AG08396 (cell line): ENCODE measurements around the gene SLC6A9.
A peak's percentile ranks its signal among the peaks of the same experiment; 100 is the strongest.

Experiments
- DNase-seq: peaks from one replicate; pipeline ENCODE4 v3.0.0; 2012; ENCODE audit warnings: low spot score, mixed read lengths

The SLC6A9 gene

DNA sequence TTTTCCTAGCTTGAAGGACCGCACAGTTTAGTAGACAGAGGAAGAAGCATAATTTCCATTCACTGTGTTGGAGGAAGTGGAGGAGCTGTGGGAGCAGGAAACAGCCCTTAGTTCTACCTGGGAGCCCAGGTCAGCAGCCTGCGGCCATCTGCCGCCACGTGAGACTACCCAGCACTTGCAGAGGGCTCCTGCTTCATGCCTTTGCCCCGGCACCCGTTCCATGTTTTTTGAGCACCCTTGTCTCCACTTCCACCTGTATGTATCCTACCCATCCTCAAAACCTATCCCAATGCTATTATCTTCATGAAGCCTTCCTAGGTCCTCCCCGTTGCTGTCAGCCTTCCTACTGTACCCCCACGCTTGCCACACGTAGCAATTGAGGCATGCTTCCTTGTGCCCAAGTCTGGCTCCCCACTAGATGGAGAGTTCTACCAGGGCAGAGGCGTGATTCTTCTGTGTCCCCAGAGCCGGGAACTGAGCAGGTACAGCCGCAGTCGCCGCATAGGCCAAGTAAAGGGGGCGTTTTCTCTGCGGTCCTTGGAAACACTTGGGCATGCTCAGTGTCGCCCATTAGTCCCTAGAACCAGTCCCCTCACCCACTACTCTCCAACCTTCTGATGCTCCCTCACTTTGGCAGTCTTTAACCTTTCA, 1.9 kb downstream of the SLC6A9 start:
- peak; percentile 54 for DNase-seq

DNA sequence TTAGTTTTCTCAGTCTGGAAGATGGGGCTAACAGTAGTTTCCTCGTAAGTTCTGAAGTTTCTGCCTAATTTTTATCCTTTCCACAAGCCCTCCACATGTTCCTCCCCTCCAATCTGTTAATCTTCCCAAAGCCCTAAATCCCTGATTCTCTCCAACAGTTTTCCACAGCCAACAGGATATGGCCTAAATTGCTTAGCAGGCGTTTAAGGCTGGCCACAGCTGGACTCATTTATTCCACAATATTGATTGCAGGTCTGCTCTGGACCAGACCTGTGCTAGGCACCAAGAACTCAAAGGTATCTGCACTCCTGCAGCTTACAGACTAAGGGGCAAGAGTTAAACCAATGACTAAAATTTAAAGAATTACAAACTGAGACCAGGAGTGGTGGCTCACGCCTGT, 3.9 kb downstream of the SLC6A9 start:
- no peak for DNase-seq

DNA sequence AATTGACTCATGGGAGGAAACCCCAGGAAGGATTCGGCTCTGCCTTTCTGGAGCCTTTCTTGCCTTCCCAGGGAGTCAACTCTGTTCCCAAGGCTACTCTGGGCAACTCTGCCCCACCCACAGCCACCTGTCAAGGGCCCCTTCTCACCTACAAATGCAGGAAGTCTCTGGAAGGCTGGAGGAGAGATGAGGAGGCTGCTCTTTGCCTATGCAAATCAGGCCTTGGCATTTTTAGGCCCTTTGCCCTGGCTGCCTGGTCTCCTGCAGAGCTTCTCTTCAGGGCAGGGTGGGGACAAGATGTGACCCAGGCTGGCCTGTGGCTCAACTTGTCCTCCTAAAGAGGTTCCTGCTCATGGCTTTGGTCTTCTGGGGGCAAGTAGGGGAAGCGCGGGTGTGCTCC, 5.4 kb downstream of the SLC6A9 start:
- no peak for DNase-seq

DNA sequence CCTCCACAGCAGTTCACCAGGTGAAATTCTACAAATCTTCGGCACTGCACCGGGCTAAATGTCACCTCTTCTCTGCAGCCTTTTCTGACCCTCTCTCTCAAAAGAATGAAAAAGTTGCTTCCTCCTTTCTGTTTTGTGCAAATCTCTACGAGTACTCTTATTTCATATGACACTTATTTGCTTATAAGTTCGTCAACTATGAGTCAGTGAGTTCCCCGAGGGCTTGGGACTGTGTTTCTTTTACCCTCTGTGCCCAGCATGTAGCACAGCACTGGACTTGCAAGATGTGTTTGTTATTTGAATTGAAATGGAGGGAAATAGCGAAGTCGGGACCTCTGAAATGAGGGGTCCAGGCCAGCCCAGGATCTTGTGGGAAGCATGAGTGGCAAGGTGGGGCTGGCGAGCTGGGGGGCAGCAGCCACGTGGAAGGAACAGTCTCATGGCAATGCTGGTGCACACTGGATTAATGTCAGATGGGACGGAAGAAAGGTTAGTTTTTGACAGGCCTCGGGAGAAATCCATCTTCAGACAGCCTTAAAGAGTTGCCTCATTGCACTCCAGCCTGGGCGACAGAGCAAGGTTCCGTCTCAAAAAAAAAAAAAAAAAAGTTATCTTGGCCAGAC, 6.2 kb downstream of the SLC6A9 start:
- no peak for DNase-seq

DNA sequence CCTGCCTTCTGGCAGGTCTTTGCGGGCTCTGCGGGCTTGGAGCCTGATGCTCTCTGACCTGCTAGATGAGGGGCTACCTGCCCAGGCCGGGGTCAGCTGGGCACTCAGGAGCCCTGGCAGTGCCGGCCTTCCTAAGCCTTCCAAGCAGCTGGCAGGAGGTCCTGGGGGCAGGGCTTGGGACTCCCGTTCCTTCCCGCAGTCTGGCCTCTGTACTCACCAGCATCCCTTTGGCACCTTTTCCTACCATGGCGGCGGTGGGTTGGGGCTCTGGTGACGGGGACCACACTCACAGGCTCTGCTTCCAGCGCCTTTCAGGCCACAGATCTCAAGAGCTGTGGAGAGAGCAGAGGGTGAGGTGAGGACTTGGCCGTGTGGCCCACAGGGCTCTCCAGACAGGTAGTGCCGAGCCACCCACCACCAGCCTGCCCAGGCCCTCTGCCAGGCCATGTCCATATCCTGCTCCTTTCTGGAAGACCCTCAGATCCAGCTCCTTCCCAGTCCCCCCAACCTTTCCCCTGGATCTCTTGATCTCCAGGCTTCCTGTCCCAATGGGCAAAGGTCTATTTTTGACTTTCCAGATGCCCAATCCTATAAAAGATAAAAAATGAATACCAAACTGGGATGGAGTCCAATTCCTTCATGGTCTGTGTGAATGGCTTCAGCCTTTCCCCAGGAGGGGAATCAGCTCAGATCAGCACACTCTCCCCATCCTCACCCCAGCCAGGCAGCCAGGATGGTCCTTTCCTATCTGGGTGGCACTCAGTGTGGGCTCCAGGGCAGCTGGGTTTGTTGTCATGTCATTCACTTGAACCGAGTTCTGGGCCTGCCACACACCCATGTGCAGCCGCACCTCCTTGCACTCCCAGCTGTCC, 7.0 kb downstream of the SLC6A9 start:
- DNase-seq = no peak

DNA sequence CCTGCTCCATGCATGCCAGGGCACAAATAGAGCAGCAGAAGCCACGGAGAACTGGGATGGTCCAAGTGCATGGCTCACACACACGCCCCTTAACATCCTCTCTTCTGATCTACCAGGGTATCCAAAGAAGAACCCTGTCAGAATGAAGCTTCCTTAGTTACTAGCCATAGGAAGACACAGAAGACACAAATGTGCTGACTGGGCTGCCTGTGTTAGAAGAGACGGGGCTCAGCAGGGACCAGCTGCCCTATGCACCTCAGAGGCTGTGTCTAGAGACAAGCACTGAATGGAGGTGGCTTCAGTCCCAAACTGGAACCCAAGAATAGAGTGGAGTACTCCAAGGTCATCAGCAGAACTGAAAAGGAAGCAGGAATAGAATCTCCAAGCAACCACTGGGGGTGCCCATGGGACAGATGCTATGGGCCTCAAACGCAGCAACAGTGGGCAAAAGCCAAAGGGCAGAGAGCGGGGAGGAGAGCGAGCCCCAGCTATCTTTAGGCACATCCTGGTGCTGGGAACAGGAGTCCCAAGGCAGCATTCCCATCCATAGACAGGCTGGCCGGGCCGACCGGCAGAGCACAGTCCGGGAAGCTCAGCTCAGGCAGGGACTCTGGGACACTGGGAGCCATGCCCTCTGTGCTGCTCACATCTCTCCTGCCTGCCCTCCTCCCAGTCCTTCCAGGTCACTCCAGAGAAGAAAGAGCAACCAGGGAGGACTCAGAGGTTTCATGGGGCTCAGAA, 9.5 kb downstream of the SLC6A9 start:
- DNase-seq = no peak

DNA sequence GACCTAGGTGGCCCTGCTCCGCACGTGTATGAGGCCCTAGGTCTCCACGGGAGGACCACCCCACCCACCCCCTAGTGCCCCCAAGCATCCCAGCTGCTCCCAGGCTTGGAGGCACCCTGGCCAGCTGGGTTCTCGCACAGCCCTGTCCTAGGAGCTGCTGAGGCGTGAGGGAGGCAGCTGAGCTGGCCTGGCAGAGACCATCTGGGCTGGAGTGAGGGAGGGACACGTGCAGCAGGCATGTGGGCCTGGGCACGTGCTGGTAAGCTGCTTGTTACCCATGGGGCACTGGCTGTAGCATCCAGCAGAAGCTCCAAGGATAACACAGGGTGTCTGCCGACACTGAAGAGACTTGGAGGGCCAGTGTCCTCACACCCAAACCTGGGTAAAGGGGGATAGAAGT, 10.1 kb downstream of the SLC6A9 start:
- DNase-seq = no peak

DNA sequence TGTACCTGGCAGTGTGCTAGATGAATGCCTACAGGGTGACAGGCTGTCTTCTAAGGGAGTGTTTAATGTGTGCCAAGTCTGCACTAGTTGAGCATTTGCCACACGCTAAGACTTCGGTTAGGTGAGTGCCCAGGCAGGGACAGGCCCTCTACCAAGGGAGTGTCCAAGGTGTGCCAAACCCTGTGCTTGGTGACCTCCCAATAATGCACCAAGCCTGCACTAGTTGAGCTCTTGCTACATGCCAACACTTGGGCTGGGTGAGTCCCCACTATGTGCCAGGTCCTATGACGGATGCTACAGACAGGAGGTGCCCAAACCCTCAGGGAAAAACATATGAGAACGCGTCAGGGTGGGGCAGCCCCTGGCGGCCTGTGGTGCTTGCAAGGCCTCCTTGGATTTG, 10.8 kb downstream of the SLC6A9 start:
- DNase-seq = no peak

DNA sequence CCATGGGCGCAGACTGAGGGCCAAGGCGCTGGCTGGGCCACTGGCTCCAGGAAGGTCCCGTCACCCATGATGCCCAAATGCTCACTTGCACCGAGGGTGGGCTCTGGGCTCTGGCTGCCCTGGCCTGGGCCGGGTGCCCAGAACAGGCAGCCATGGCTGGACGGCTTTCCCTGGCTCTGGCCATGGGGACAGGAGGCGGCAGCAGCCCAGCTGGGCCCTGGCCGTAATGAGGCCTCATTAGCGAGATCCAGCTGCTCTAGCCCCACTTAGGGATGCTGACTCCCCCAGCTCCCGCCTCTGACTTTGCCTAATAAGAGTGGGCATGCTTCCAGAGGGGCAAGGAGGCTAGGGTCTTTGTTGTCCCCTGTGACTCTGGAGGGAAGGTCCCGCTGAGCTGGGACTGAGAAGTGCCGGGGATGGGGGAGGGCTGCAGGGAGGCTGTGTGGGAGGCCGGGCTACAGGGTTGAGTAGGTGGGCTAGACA, 11.8 kb downstream of the SLC6A9 start:
- DNase-seq = no peak

DNA sequence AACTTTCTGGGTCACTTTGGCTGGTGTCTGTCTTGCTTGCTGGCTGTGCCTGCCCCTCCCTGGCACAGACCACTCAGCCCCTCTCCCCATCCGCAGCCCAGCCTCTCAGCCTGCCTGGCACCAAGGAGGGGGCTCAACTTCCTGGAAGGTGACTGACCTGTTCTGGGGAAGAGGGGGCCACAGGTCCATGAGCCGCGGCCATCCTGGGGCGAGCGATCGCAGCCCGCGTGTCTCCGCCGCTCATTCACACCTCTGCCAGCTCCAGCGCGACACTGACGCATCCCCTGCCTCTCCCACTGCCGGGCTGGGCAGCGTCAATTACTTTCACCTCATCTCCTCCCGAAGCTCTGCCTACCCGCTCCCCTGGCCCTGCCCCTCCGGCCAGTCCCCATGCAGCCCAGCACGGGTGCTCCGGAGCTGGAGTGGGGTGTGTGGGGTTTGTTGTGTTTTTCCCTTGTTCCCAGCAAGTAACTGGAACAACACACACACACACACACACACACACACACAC, 14.3 kb downstream of the SLC6A9 start:
- DNase-seq = no peak

DNA sequence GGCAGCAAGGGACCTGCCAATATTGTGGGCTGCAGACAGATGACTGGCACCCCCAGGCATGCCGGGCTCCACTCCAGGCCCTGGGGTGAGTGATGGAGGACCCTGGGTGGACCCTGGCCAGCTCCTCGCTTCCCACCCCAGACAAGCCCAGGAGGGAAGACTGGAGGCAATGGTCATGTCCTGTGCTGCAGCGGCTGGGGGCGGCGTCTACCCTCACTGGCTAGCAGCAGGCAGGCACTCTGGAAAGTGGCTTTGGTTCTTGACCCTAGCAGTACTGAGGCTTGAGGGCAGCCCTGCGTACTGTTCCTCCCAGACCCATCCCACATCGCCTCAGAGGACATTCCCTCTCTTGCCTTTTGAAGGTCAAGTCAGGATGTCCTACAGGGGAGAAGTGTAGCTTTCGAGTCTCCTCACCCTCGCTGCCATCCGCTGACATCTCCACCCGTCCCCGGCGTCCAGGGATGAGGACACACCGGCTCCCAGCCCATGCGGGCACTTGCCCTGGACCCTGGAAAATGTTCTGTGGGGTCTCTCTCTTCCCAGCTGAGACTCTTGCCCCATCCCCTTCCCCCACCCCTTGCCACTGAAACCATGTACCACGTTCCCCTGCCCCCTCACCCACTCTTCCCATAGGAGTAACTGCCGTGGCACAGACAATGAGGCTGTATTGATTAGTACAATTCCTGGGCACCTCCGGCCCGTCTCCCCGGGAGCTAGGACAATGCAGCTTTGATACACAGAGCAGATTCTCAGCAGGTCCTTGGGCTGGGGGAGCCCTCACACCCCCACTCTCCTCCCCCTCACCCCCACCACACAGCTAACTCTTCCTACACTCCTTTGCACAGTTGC, 15.0 kb downstream of the SLC6A9 start:
- no peak for DNase-seq

DNA sequence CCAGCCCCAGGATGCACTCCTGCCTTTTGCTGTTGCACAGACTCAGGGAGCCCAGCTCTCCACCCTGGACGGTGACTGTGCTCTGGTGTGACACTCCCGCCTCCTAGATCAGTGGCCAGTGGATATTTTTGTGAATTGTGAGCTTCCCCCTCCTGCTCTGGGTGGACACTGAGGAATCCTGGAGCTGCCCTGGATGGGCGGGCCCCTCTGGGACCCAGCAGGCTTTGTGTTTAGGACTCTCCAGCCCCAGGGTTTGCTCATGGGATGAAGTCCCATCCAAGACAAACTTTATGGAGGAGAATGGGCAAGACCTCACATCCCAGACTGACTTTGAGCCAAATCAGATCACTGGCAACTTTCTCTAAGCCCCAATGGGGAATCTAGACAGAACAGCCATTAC, 16.1 kb downstream of the SLC6A9 start:
- DNase-seq = no peak

DNA sequence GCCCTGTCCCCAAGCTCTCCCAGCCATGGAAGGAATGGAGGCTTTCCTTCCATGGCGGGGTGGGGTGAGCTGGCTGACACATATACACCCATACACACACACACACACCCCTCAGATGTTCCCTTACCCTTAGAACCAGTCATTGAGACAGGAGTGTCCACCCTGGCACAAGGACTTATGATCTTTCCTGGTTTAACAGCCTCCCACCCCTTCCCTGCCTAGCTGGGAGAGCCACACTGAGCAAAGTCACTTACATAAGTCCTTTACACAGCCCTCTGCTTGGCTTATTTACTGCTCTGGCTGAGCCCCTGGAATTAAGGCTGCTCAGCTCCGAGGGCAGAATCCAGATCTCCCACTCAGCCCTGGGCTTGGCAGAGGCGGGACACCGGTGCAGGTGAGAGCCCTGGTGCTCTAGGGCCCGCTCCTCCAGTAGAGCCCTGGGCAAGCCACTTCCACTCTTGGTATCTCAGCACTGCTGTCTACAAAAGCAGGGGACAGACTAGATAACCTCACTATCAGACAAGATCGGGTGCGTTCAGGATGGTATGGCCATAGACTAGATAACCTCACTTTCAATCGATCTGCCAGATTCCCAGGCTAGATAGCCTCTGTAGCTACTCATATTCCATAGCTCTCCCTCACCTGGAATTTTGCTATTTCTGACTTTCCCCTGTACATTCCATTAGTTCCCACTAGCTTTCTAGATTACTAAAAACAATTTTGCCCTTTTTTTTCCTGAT, 16.7 kb downstream of the SLC6A9 start:
- no peak for DNase-seq

DNA sequence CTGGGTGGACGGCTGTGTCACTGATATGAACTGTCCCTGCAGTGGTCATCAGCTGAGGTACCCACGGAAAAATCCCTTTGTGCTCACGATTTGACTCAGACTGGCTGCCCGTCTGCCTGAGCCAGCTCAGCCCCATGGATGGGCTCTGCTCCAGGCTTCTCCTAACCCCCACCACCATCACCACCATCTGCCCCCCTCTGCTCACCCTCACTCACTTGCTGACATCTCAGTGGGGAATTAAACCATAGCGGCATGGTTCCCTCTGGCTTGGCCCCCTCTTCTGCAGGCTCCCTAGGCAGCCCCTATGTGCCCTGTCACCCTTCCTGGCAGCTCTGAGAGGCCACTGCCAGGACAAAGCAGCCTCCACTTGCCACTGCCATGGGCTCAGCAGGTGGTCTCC, 17.3 kb downstream of the SLC6A9 start:
- DNase-seq = no peak

DNA sequence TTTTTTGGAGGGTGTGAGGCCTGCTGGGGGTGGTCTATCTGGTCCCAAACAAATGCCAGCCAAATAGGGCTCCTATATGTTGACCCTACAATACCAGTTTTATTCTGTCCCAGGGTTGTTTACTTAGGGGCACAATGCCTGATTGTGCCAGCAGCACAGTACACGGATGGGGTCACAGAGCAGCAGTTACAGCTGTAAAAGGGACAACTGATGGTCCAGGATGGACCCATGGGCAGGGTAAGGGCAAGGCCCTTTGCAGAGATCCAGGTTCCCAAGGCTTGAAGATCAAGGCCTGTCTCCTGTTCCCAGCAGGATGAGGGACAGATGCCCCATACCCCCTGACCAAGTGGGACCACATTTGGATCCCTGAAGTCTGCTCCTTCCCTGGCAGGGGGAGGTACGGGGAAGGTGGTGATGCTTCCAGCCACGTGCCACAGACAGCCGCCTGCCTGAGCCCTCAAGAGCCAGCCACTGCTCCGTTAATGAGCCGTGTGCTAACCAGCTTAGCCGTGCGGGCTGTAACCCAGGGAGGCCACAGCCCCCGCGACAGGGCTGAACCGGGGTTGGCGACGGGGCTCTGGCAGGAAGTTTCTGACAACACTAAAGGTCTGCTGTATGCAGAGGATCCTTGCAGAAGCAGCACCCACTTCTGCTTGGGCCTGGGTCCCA, 18.2 kb downstream of the SLC6A9 start:
- DNase-seq = no peak

DNA sequence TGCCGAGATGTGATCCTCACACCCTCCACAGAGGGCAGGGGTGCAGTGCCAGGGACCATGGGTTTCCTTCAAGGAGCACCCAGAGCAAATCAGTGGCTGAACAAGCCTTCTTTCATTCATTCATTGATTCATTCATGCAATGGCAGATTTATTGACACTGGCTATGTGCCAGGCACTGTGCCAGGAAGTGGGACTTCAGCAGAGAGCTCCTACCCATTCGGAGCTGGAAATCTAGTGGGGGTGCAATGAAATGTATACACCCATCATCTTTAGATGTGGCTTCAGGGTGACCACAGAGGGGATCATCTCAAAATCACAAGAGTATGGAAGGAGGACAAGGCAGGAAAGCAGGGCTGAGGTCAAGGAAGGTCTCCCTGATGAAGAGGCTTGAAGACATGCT, 18.9 kb downstream of the SLC6A9 start:
- DNase-seq = no peak

DNA sequence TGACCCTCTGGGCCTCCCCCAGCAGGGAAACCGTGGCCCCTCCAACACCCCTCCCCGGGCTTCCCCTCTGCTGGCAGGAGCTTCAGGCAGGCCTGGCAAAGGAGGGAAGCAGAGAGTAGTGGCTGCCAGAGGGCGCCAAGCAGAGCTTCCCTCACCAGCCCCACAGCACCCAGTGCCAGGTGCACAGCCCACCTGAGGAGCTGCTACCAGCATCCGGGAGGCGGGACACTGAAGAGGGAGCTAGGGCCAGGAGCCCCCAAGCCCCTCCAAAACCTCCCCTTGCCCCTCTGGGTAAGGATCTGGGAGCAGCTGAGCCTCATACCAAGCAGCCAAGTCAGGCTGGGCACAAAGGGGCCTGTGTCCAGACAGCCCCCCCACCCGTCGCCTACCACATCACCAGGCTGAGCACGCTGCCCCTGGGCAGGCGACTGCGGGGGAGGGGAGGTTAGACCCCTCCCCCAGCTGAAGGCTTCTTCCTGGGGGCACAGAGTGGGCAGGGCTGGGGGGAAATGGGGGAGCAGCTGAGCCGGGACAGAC, 20.3 kb downstream of the SLC6A9 start:
- DNase-seq = no peak

DNA sequence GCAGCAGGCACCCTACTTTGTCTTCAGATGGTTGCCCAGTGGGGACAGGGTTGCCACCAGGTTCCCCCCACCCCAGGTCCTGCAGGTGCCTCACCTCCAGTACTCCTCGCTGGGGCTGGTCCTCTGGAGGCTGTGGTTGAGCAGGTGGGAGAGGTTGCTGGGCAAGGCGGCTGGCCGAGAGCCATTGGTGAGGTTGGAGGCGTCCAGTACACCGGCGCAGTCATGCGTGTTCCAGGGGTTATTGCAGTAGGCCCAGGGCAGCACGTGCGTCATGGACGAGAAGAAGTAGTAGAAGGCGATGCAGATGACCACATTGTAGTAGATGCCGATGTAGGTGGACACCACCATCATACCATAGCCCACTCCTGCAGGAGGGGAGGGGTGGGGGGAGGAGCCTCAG, 23.0 kb downstream of the SLC6A9 start:
- no peak for DNase-seq

DNA sequence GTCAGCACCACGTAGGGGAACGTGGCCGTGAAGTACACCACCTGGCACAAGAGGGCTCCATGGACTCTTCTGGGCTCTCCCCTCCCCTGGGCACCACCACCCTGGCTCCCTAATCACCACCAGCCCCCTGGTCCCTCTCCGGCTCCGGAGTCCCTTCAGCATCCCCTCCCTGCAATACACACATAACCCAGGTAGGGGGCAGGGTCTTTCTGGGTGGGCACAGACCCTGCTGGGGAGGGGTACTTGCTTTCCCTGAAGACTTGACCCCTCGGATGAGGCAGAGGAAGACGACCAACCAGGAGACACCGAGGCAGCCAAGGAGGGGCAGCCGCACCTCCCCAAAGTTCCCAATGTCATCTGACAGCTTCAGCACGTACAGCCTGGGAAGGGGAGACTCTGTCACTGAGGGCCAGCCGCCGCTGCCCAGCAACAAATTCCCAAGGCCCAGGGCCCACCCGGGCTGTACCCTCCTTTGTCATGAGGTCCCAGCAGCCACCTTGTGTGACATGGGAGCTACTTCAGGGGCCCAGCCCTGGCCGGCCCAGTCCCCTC, 28.6 kb downstream of the SLC6A9 start:
- no peak for DNase-seq
